H9 (cell line): ENCODE data around the gene RIPPLY2. TPM values are rescaled to one million over a fixed set of nuclear protein-coding genes. Genes with fewer than 3 reads are reported as not detected.

Experiments used
- DNase-seq: peaks from one replicate; pipeline ENCODE4 v3.0.0-alpha.2; 2017
- H2AFZ ChIP-seq: one replicate; pipeline ENCODE4 v1.6.1; 2013; ENCODE audit warnings: mild to moderate bottlenecking, low read length, control low read depth, moderate library complexity
- H2AK5ac ChIP-seq: 2 replicates; pipeline ENCODE4 v1.6.1; 2013; ENCODE audit warnings: low read length, control low read depth, mixed read lengths; ENCODE audit not compliant: insufficient read length
- H2BK120ac ChIP-seq: one replicate; pipeline ENCODE4 v1.6.1; 2013; ENCODE audit warnings: low read depth, mild to moderate bottlenecking, low read length, control low read depth, inconsistent platforms; ENCODE audit not compliant: poor library complexity, severe bottlenecking
- H2BK12ac ChIP-seq: 2 replicates; pipeline ENCODE4 v1.6.1; 2013; ENCODE audit warnings: low read length, control low read depth, mixed read lengths, low read depth; ENCODE audit not compliant: insufficient read length
- H2BK15ac ChIP-seq: 2 replicates; pipeline ENCODE4 v1.6.1; 2013; ENCODE audit warnings: low read depth, low read length, control low read depth
- H2BK20ac ChIP-seq: one replicate; pipeline ENCODE4 v1.6.1; 2013; ENCODE audit warnings: low read depth, mild to moderate bottlenecking, low read length, control low read depth, inconsistent platforms; ENCODE audit not compliant: poor library complexity, severe bottlenecking
- H2BK5ac ChIP-seq: 2 replicates; pipeline ENCODE4 v1.6.1; 2013; ENCODE audit warnings: low read length, control low read depth, mixed read lengths; ENCODE audit not compliant: insufficient read length
- H3K14ac ChIP-seq: 2 replicates; pipeline ENCODE4 v1.6.1; 2013; ENCODE audit warnings: low read length, control low read depth; ENCODE audit not compliant: insufficient read depth
- H3K18ac ChIP-seq: 2 replicates; pipeline ENCODE4 v1.6.1; 2013; ENCODE audit warnings: low read depth, mild to moderate bottlenecking, mixed read lengths, low read length, control low read depth; ENCODE audit not compliant: insufficient read length
- H3K23ac ChIP-seq: 2 replicates; pipeline ENCODE4 v1.6.1; 2013; ENCODE audit warnings: low read length, control low read depth, mixed read lengths, low read depth; ENCODE audit not compliant: insufficient read length
- H3K23me2 ChIP-seq: 2 replicates; pipeline ENCODE4 v1.6.1; 2013; ENCODE audit warnings: low read depth, mild to moderate bottlenecking, mixed read lengths, low read length, control low read depth; ENCODE audit not compliant: insufficient read length, poor library complexity, severe bottlenecking
- H3K27ac ChIP-seq: 2 replicates; pipeline ENCODE4 v1.5.1; 2013; ENCODE audit warnings: low read length, control low read depth, mixed read lengths, low read depth; ENCODE audit not compliant: insufficient read length
- H3K27me3 ChIP-seq: 2 replicates; pipeline ENCODE4 v1.6.1; 2013; ENCODE audit warnings: low read length, control low read depth, inconsistent platforms; ENCODE audit not compliant: insufficient read depth
- H3K4ac ChIP-seq: 2 replicates; pipeline ENCODE4 v1.6.1; 2013; ENCODE audit warnings: low read depth, mild to moderate bottlenecking, control low read depth, inconsistent platforms, low read length, moderate library complexity
- H3K4me1 ChIP-seq: 2 replicates; pipeline ENCODE4 v1.6.1; 2013; ENCODE audit warnings: low read length, control low read depth, inconsistent platforms; ENCODE audit not compliant: insufficient read depth
- H3K4me2 ChIP-seq: 2 replicates; pipeline ENCODE4 v1.6.1; 2013; ENCODE audit warnings: low read length, control low read depth, mixed read lengths; ENCODE audit not compliant: insufficient read length, insufficient read depth
- H3K56ac ChIP-seq: 2 replicates; pipeline ENCODE4 v1.6.1; 2013; ENCODE audit warnings: low read depth, mild to moderate bottlenecking, mixed read lengths, low read length, control low read depth; ENCODE audit not compliant: insufficient read length
- H3K79me1 ChIP-seq: 2 replicates; pipeline ENCODE4 v1.6.1; 2013; ENCODE audit warnings: low read depth, mild to moderate bottlenecking, moderate library complexity, low read length, control low read depth, inconsistent platforms; ENCODE audit not compliant: insufficient read depth, poor library complexity, severe bottlenecking
- H3K79me2 ChIP-seq: 2 replicates; pipeline ENCODE4 v1.6.1; 2013; ENCODE audit warnings: low read length, control low read depth, inconsistent platforms; ENCODE audit not compliant: insufficient read depth
- H3K9ac ChIP-seq: 2 replicates; pipeline ENCODE4 v1.6.1; 2013; ENCODE audit warnings: low read length, control low read depth, mixed read lengths; ENCODE audit not compliant: insufficient read length; ENCODE audit errors: extremely low read depth
- H3K9me3 ChIP-seq: one replicate; pipeline ENCODE4 v1.6.1; 2013; ENCODE audit warnings: low read depth, low read length, inconsistent platforms; ENCODE audit not compliant: control insufficient read depth
- H3T11ph ChIP-seq: one replicate; pipeline ENCODE4 v1.6.1; 2013; ENCODE audit warnings: mild to moderate bottlenecking, low read length, control low read depth, inconsistent platforms
- H4K20me1 ChIP-seq: one replicate; pipeline ENCODE4 v1.6.1; 2013; ENCODE audit not compliant: control insufficient read depth, insufficient read length, insufficient read depth
- H4K5ac ChIP-seq: 2 replicates; pipeline ENCODE4 v1.6.1; 2013; ENCODE audit warnings: low read depth, mild to moderate bottlenecking, mixed read lengths, low read length, control low read depth; ENCODE audit not compliant: insufficient read length
- H4K8ac ChIP-seq: replicated peaks from 2 replicates; pipeline ENCODE4 v1.6.1; 2013; ENCODE audit warnings: low read length, control low read depth, mixed read lengths, low read depth; ENCODE audit not compliant: insufficient read length
- H4K91ac ChIP-seq: 2 replicates; pipeline ENCODE4 v1.6.1; 2013; ENCODE audit warnings: low read depth, mild to moderate bottlenecking, moderate library complexity, mixed read lengths, low read length, control low read depth; ENCODE audit not compliant: insufficient read length
- H3K27ac Mint-ChIP-seq, 3 experiments: 2 replicates in 2 of 3; 3 replicates in 1 of 3; pipeline ENCODE4 v1.8.0; 2020 to 2021; ENCODE audit warnings: mixed read lengths in 3 of 3, mild to moderate bottlenecking in 1 of 3, moderate library complexity in 1 of 3
- H3K27me3 Mint-ChIP-seq: 2 replicates; pipeline ENCODE4 v1.8.0; 2021; ENCODE audit warnings: low read depth, mild to moderate bottlenecking, moderate library complexity, mixed read lengths
- H3K36me3 Mint-ChIP-seq, 3 experiments: 2 replicates in 2 of 3; 3 replicates in 1 of 3; pipeline ENCODE4 v1.8.0; 2020 to 2021; ENCODE audit warnings: low read depth in 3 of 3, mixed read lengths in 3 of 3; ENCODE audit not compliant: insufficient read depth in 1 of 3
- H3K4me1 Mint-ChIP-seq, 2 experiments: 2 replicates each; pipeline ENCODE4 v1.8.0; 2020; ENCODE audit warnings: mixed read lengths in 2 of 2
- H3K4me3 Mint-ChIP-seq, 2 experiments: 2 replicates in 1 of 2; 3 replicates in 1 of 2; pipeline ENCODE4 v1.8.0; 2020 to 2021; ENCODE audit warnings: mild to moderate bottlenecking in 2 of 2, mixed read lengths in 2 of 2, moderate library complexity in 1 of 2
- H3K9me3 Mint-ChIP-seq, 2 experiments: 2 replicates in 1 of 2; 3 replicates in 1 of 2; pipeline ENCODE4 v1.8.0; 2020; ENCODE audit warnings: mild to moderate bottlenecking in 2 of 2, mixed read lengths in 2 of 2, moderate library complexity in 1 of 2
- CTCF ChIP-seq: fragments of 200-600 bp; sonication (generic); conservative IDR thresholded peaks from 3 replicates; pipeline ENCODE4 v1.8.0; 2021; ENCODE audit warnings: antibody characterized with exemption, mild to moderate bottlenecking
- WGBS: extraction: QIAGEN DNeasy Blood & Tissue Kit; methylation state at CpG from one replicate; pipeline ENCODE4 v1.1.7; 2013; ENCODE audit warnings: missing lambda C conversion rate, low lambda C conversion rate, mixed read lengths; ENCODE audit not compliant: insufficient read length; ENCODE audit errors: extremely low coverage; 5-methylcytosine and 5-hydroxymethylcytosine counted together
- total RNA-seq: library from RNA; stranded (reverse); gene quantifications from 2 replicates; pipeline ENCODE4 v1.2.1, GENCODE V29; 2021

Gene RIPPLY2
- total RNA-seq, 1 experiment from 2014 or later: 0.90 TPM

- no peaks in the 10 kb centered on the region for H3K23me2 ChIP-seq
- no peaks in the 10 kb centered on the region for H3K9me3 ChIP-seq
- H4K5ac ChIP-seq: no peak overlapping the region
- H2BK20ac ChIP-seq: no peak overlapping the region
- H3K18ac ChIP-seq: no peak overlapping the region
- no peak overlapping the region for H3K23ac ChIP-seq
- no peak overlapping the region for H4K8ac ChIP-seq
- H4K20me1 ChIP-seq: no peaks in the 10 kb centered on the region
- no peaks in the 10 kb centered on the region for H3K27me3 ChIP-seq
- H2AFZ ChIP-seq: no peak overlapping the region
- H3K4ac ChIP-seq: no peak overlapping the region
- no peak overlapping the region for H3K27ac ChIP-seq
- H3K79me1 ChIP-seq: peaks cover 3% of the 10 kb centered on the region
- H2BK5ac ChIP-seq: no peak overlapping the region
- H2BK12ac ChIP-seq: no peak overlapping the region
- H3K4me1 ChIP-seq: 0 out of 2 replicates have a peak, but pooled peaks cover 3% of the 10 kb centered on the region
- TF ChIP-seq CTCF: no peak
- Mint-ChIP-seq H3K36me3 (peaks cover 13 to 18% (median 13%) of the 10 kb centered on the region in 3 experiments; a peak in 6 of 7 replicates), H3K27me3 (peaks cover 3% of the 10 kb centered on the region; the same call in 1 of the 2 replicates), H3K27ac (no peak overlapping the region), H3K4me1 (peaks cover 23% of the 10 kb centered on the region in 2 experiments), H3K9me3 (no peaks in the 10 kb centered on the region), H3K4me3 (peak overlapping the region; percentile 92 to 98)
- H2BK15ac ChIP-seq: no peak overlapping the region
- no peak overlapping the region for H3K9ac ChIP-seq
- H3K56ac ChIP-seq: no peak overlapping the region
- no peak overlapping the region for H4K91ac ChIP-seq
- no peak for DNase-seq
- no peak overlapping the region for H2BK120ac ChIP-seq
- H3K4me2 ChIP-seq: peak overlapping the region; percentile 66
- no peak overlapping the region for H3K14ac ChIP-seq
- H3T11ph ChIP-seq: no peak overlapping the region
- H3K79me2 ChIP-seq: peaks cover 5% of the 10 kb centered on the region; the same call in 1 of the 2 replicates
- WGBS: 100% methylated on average over 1 of the region's 8 CpGs
- H2AK5ac ChIP-seq: no peak overlapping the region
These were observed 7.8 kb downstream of the RIPPLY2 start for GRCh38 chr6:83860782-83861495.
